PC-3 (cell line): ENCODE measurements around the gene SPEN.

Experiments used
- CTCF ChIP-seq: fragments of 300-600 bp; sonication (generic); conservative IDR thresholded peaks from 2 replicates; pipeline ENCODE4 v1.5.1; 2017; ENCODE audit warnings: antibody characterized with exemption, low read depth, mild to moderate bottlenecking, low read length
- EZH2 ChIP-seq: fragments of 300-600 bp; sonication (generic); IDR thresholded peaks from one replicate; pipeline ENCODE4 v1.6.1; 2017; ENCODE audit warnings: antibody characterized with exemption, mild to moderate bottlenecking, low read length; ENCODE audit not compliant: unreplicated experiment
- EZH2phosphoT487 ChIP-seq: fragments of 300-600 bp; sonication (generic); IDR thresholded peaks from 2 replicates; pipeline ENCODE4 v1.6.1; 2018; ENCODE audit warnings: mild to moderate bottlenecking, antibody characterized with exemption, low read length, borderline replicate concordance

GRCh38 chr1:15944308-15945010 lies 97.0 kb downstream of the SPEN start:
- TF ChIP-seq CTCF (no peak), EZH2 (no peak), EZH2phosphoT487 (no peak)
